Inflammatory macrophage treated with lipopolysaccharide for 1 hour (primary cell): Measurements from ENCODE around the gene TAF1A.
"Not testable (repeated sequence)": the region's sequence is repeated elsewhere in the genome, so short reads cannot be mapped to it uniquely, and the experiment has no call there.

Experiments
- DNase-seq, 2 donors: peaks; one replicate each; pipeline ENCODE4 v3.0.0-alpha.2; 2020 to 2022

The TAF1A gene

GRCh38 chr1:222589462-222590302, at the start of gene TAF1A:
Gene TAF1A, minus strand, starts transcription at chr1:222589933.
- peak; percentile 81 for DNase-seq

GRCh38 chr1:222634180-222635013, 44.7 kb upstream of the TAF1A start:
- DNase-seq: peak; percentile 81 to 100

- DNase-seq: no peak
Measured at GRCh38 chr1:222632749-222633148, 43.0 kb upstream of the TAF1A start.

GRCh38 chr1:222631611-222632208, 42.0 kb upstream of the TAF1A start:
- no peak for DNase-seq

GRCh38 chr1:222629921-222630535, 40.3 kb upstream of the TAF1A start:
- DNase-seq: no peak

- no peak for DNase-seq
Measured at GRCh38 chr1:222627232-222627631, 37.5 kb upstream of the TAF1A start.

- DNase-seq: no peak
Measured at GRCh38 chr1:222624214-222624613, 34.5 kb upstream of the TAF1A start.

GRCh38 chr1:222623458-222623857, 33.7 kb upstream of the TAF1A start:
- no peak for DNase-seq

GRCh38 chr1:222622765-222623164, 33.0 kb upstream of the TAF1A start:
- no peak for DNase-seq

- DNase-seq: no peak
Measured at GRCh38 chr1:222620566-222620965, 30.8 kb upstream of the TAF1A start.

GRCh38 chr1:222618880-222619596, 29.3 kb upstream of the TAF1A start:
- peak in 1 of 2 donors; percentile 13 for DNase-seq

- DNase-seq: peak; percentile 26 to 40
Measured at GRCh38 chr1:222618001-222618879, 28.5 kb upstream of the TAF1A start, which contains the start of gene MIA3. Gene MIA3, plus strand, starts transcription at chr1:222618097. Its CDS starts 14 bp downstream, at chr1:222618111.

GRCh38 chr1:222617367-222617951, 27.7 kb upstream of the TAF1A start:
- DNase-seq: peak; percentile 59 to 67

- DNase-seq: no peak
Measured at GRCh38 chr1:222616525-222616924, 26.8 kb upstream of the TAF1A start.

- no peak for DNase-seq
Measured at GRCh38 chr1:222613627-222614026, 23.9 kb upstream of the TAF1A start.

- no peak for DNase-seq
Measured at GRCh38 chr1:222610728-222611127, 21.0 kb upstream of the TAF1A start.

- not testable (repeated sequence) for DNase-seq
Measured at GRCh38 chr1:222609111-222609510, 19.4 kb upstream of the TAF1A start.

GRCh38 chr1:222606757-222607156, 17.0 kb upstream of the TAF1A start:
- no peak for DNase-seq

- no peak for DNase-seq
Measured at GRCh38 chr1:222601257-222601656, 11.5 kb upstream of the TAF1A start.

- no peak for DNase-seq
Measured at GRCh38 chr1:222600281-222600680, 10.5 kb upstream of the TAF1A start.

- no peak for DNase-seq
Measured at GRCh38 chr1:222596696-222597095, 7.0 kb upstream of the TAF1A start.
